ENCODE measurements around the gene NUP85. TPM values are rescaled to one million over a fixed set of nuclear protein-coding genes. Genes with fewer than 3 reads are reported as not detected.

NUP85 gene
- total RNA-seq, 1 experiment from 2014 or later, result 164 TPM

DNA sequence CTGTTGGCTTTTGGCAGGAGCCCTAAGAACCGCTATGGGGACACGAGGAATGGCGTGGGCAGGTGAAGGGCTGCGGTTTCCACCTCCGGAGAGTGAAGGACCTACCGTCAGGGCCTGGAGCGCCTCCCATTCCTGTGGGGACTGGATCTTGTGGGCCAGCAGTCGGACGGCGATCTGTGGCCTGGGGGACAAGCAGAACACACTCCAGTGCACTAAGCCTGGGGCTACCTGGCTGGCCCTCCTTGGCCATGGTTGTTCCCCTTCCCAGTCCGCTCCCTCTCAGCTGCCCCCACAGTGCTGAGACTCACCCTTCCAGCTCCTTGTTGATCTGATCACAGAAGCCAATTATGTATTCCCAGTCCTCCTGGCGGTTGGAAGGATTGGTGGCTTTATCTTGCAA, 40.9 kb downstream of the NUP85 start:
- H3K9ac ChIP-seq (ENCODE audit: low read length), result no peak overlapping the region

More for the DNA sequence above, 40.9 kb downstream of the NUP85 start:
- Histone ChIP-seq H3K9me3 (ENCODE audit: control insufficient read depth in 1 of 2, insufficient read depth in 1 of 2, low read depth in 1 of 2, low read length in 2 of 2) (no peaks in the 10 kb centered on the region), H3K4me1 (ENCODE audit: control insufficient read depth in 1 of 2, insufficient read depth in 2 of 2, low read length in 2 of 2) (peaks cover 6 to 21% of the 10 kb centered on the region in 2 experiments; a peak in 3 of 4 replicates), H3K36me3 (ENCODE audit: control insufficient read depth in 1 of 2, insufficient read depth in 2 of 2, low read length in 2 of 2) (peaks cover 32 to 49% of the 10 kb centered on the region in 2 experiments), H3K79me2 (ENCODE audit: insufficient read depth, low read length) (peaks cover 42% of the 10 kb centered on the region), H4K20me1 (ENCODE audit: insufficient read depth) (no peaks in the 10 kb centered on the region), H3K4me3 (replicated peaks in 1 of 2; ENCODE audit: low read depth in 1 of 2, low read length in 2 of 2) (no peak overlapping the region), H3K27ac (ENCODE audit: low read depth, low read length) (no peak overlapping the region), H3K9me2 (ENCODE audit: insufficient read depth) (no peaks in the 10 kb centered on the region), H3K27me3 (ENCODE audit: insufficient read depth, low read length) (no peaks in the 10 kb centered on the region), H2AFZ (ENCODE audit: low read depth, low read length, poor library complexity, severe bottlenecking) (no peak overlapping the region), H3K4me2 (ENCODE audit: low read length) (no peak overlapping the region)
- POLR2A ChIA-PET, result no interaction called here
- DNase-seq (ENCODE audit: low read depth, low spot score) (no peak), ATAC-seq (no peak)
- CTCF ChIA-PET, result interaction anchor here (1.1 kb wide), 1 partner anchor 25 kb away, joined by 4 read pairs; the partner anchor contains the start of gene MIF4GD
- TF ChIP-seq POLR2A (IDR thresholded peaks at IDR 0.05; ENCODE audit: borderline replicate concordance, extremely low read depth, insufficient read depth, insufficient read length), result no peak
- TF ChIP-seq YY1 (IDR thresholded peaks at IDR 0.05; ENCODE audit: extremely low read depth, insufficient replicate concordance, low read depth, low read length), result no peak
- TF ChIP-seq CBX3 (IDR thresholded peaks at IDR 0.05; ENCODE audit: low read depth), result no peak
- no peak for TF ChIP-seq EGR1 (IDR thresholded peaks at IDR 0.05; ENCODE audit: low read depth)
- TF ChIP-seq JUND (IDR thresholded peaks at IDR 0.05), result no peak
- TF ChIP-seq EZH2phosphoT487 (IDR thresholded peaks at IDR 0.05; ENCODE audit: borderline replicate concordance), result no peak
- TF ChIP-seq ELF1 (IDR thresholded peaks at IDR 0.05; ENCODE audit: borderline replicate concordance, low read depth), result no peak
- no peak for TF ChIP-seq TCF7L2 (IDR thresholded peaks at IDR 0.05; ENCODE audit: borderline replicate concordance, extremely low read depth, insufficient read depth, insufficient read length)
- no peak for TF ChIP-seq CEBPB (IDR thresholded peaks at IDR 0.05; ENCODE audit: low read depth)
- TF ChIP-seq, protein P1, sequence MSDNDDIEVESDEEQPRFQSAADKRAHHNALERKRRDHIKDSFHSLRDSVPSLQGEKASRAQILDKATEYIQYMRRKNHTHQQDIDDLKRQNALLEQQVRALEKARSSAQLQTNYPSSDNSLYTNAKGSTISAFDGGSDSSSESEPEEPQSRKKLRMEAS (IDR thresholded peaks at IDR 0.05), result no peak
- no peak for TF ChIP-seq ZFX (IDR thresholded peaks at IDR 0.05)
- TF ChIP-seq EZH2 (IDR thresholded peaks at IDR 0.05), result no peak
- TF ChIP-seq, protein P2, sequence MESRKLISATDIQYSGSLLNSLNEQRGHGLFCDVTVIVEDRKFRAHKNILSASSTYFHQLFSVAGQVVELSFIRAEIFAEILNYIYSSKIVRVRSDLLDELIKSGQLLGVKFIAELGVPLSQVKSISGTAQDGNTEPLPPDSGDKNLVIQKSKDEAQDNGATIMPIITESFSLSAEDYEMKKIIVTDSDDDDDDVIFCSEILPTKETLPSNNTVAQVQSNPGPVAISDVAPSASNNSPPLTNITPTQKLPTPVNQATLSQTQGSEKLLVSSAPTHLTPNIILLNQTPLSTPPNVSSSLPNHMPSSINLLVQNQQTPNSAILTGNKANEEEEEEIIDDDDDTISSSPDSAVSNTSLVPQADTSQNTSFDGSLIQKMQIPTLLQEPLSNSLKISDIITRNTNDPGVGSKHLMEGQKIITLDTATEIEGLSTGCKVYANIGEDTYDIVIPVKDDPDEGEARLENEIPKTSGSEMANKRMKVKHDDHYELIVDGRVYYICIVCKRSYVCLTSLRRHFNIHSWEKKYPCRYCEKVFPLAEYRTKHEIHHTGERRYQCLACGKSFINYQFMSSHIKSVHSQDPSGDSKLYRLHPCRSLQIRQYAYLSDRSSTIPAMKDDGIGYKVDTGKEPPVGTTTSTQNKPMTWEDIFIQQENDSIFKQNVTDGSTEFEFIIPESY (IDR thresholded peaks at IDR 0.05; ENCODE audit: extremely low read depth, insufficient replicate concordance, low read length), result no peak
- no peak for TF ChIP-seq POLR2AphosphoS5 (IDR thresholded peaks at IDR 0.05; ENCODE audit: low read depth, low read length)
- no peak for TF ChIP-seq SIN3A (IDR thresholded peaks at IDR 0.05; ENCODE audit: low read depth)
- RAD21 ChIA-PET (ENCODE audit: low non-redundant PET in 1 of 2, low total read pairs in 2 of 2, uncharacterized antibody in 2 of 2, unreplicated experiment in 2 of 2), result interaction anchor here in 1 of 2 experiments (0.6 kb wide), 1 partner anchor 43 kb away, joined by 3 read pairs; the partner anchor contains the start of gene SLC25A19
- BruUV-seq (replicated peaks), result no TSS peak
- intact Hi-C loops (cut with micrococcal nuclease), result no loop called here
